ENCODE data around the gene C2orf69. TPM values are rescaled to one million over a fixed set of nuclear protein-coding genes. Genes with fewer than 3 reads are reported as not detected.
A peak's percentile ranks its signal among the peaks of the same experiment; 100 is the strongest.

C2orf69 gene
- total RNA-seq, 1 experiment from 2014 or later, result 29.9 TPM

DNA sequence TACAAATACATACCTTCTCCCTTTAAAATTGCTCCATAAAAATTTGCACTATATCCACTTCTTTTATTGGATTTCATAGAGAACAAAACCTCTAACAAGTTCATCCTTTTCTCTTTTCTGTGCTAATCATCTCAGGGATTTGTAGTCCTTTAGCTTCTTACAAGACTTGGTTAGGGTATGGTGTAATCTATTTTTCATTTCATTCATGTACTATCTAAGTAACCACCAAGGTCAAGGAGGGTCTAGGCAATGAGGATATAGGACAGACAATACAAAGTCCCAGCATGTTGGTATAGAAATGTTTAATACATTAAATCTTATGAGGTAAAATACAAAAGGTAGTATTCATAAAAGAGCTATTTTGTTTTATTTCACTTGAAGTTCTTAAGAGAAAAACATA lies 17.5 kb downstream of the C2orf69 start:
- peaks cover 41% of the 10 kb centered on the region for H3K36me3 Mint-ChIP-seq

GRCh38 chr2:199929262-199929661 lies 18.2 kb downstream of the C2orf69 start:
- POLR2A ChIA-PET, result no interaction called here
- DNase-seq (ENCODE audit: low spot score), result no peak

More for the DNA sequence above, 17.5 kb downstream of the C2orf69 start:
- peak overlapping the region; percentile 76 for H3K27ac Mint-ChIP-seq
- DNase-seq (ENCODE audit: low spot score) (no peak), ATAC-seq (peak; percentile 33)
- ChIA-PET CTCF (no interaction called here), POLR2A (no interaction called here)
- H3K4me1 Mint-ChIP-seq, result peaks cover 27% of the 10 kb centered on the region
- no peaks in the 10 kb centered on the region for H3K9me3 Mint-ChIP-seq
- no peak for TF ChIP-seq ZNF416 (CRISPR knock-in tag; IDR thresholded peaks at IDR 0.05)
- TF ChIP-seq HMGXB4 (CRISPR knock-in tag; IDR thresholded peaks at IDR 0.05), result no peak
- no peak for TF ChIP-seq MYBL2 (CRISPR knock-in tag; IDR thresholded peaks at IDR 0.05)
- TF ChIP-seq PRRX2 (CRISPR knock-in tag; IDR thresholded peaks at IDR 0.05), result no peak
- TF ChIP-seq, protein P1, sequence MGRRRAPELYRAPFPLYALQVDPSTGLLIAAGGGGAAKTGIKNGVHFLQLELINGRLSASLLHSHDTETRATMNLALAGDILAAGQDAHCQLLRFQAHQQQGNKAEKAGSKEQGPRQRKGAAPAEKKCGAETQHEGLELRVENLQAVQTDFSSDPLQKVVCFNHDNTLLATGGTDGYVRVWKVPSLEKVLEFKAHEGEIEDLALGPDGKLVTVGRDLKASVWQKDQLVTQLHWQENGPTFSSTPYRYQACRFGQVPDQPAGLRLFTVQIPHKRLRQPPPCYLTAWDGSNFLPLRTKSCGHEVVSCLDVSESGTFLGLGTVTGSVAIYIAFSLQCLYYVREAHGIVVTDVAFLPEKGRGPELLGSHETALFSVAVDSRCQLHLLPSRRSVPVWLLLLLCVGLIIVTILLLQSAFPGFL (CRISPR knock-in tag; IDR thresholded peaks at IDR 0.05; ENCODE audit: borderline replicate concordance), result no peak
- TF ChIP-seq RORB (CRISPR knock-in tag; IDR thresholded peaks at IDR 0.05), result no peak
- TF ChIP-seq ZNF263 (CRISPR knock-in tag; IDR thresholded peaks at IDR 0.05; ENCODE audit: low read depth), result no peak
- no peak for TF ChIP-seq ELF4 (CRISPR knock-in tag; IDR thresholded peaks at IDR 0.05; ENCODE audit: low read depth)
- peak overlapping the region; percentile 26; the same call in 1 of the 2 replicates for H3K4me3 Mint-ChIP-seq
- H3K27me3 Mint-ChIP-seq (ENCODE audit: low read depth), result no peaks in the 10 kb centered on the region

More at GRCh38 chr2:199929262-199929661, 18.2 kb downstream of the C2orf69 start:
- no peaks in the 10 kb centered on the region for H3K9me3 Mint-ChIP-seq
- peak; percentile 49 for ATAC-seq
- H3K27ac Mint-ChIP-seq, result peak overlapping the region; percentile 51; the same call in 1 of the 2 replicates
- CTCF ChIA-PET, result interaction anchor here (0.6 to 0.7 kb wide), 2 partner anchors 11 to 224 kb away, joined by 3 to 4 read pairs; no protein-coding TSS in a partner anchor
- no peak for TF ChIP-seq ZSCAN18 (CRISPR knock-in tag; IDR thresholded peaks at IDR 0.05)
- TF ChIP-seq CBFB (CRISPR knock-in tag; IDR thresholded peaks at IDR 0.05; ENCODE audit: low read depth), result no peak
- no peak for TF ChIP-seq ZNF671 (CRISPR knock-in tag; IDR thresholded peaks at IDR 0.05)
- no peak for TF ChIP-seq IRF1 (CRISPR knock-in tag; IDR thresholded peaks at IDR 0.05)
- TF ChIP-seq, protein P2, sequence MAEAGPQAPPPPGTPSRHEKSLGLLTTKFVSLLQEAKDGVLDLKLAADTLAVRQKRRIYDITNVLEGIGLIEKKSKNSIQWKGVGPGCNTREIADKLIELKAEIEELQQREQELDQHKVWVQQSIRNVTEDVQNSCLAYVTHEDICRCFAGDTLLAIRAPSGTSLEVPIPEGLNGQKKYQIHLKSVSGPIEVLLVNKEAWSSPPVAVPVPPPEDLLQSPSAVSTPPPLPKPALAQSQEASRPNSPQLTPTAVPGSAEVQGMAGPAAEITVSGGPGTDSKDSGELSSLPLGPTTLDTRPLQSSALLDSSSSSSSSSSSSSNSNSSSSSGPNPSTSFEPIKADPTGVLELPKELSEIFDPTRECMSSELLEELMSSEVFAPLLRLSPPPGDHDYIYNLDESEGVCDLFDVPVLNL (CRISPR knock-in tag; IDR thresholded peaks at IDR 0.05; ENCODE audit: borderline replicate concordance, low read depth), result no peak
- TF ChIP-seq, protein P3, sequence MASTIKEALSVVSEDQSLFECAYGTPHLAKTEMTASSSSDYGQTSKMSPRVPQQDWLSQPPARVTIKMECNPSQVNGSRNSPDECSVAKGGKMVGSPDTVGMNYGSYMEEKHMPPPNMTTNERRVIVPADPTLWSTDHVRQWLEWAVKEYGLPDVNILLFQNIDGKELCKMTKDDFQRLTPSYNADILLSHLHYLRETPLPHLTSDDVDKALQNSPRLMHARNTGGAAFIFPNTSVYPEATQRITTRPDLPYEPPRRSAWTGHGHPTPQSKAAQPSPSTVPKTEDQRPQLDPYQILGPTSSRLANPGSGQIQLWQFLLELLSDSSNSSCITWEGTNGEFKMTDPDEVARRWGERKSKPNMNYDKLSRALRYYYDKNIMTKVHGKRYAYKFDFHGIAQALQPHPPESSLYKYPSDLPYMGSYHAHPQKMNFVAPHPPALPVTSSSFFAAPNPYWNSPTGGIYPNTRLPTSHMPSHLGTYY (CRISPR knock-in tag; IDR thresholded peaks at IDR 0.05), result peak; percentile 76; the same call in 1 of the 2 replicates
- TF ChIP-seq ZNF416 (CRISPR knock-in tag; IDR thresholded peaks at IDR 0.05), result no peak
- peaks cover 41% of the 10 kb centered on the region for H3K36me3 Mint-ChIP-seq
- H3K4me3 Mint-ChIP-seq, result no peak overlapping the region
- peaks cover 27% of the 10 kb centered on the region for H3K4me1 Mint-ChIP-seq
- no peaks in the 10 kb centered on the region for H3K27me3 Mint-ChIP-seq (ENCODE audit: low read depth)

Measured in WTC11 (cell line).